GM10847 (cell line): Measurements from ENCODE around the gene CLEC10A.

Experiments used
- POLR2A ChIP-seq: IDR thresholded peaks from 2 replicates; pipeline ENCODE4 v1.6.1; 2011; ENCODE audit not compliant: insufficient read length; ENCODE audit errors: extremely low read depth

Gene CLEC10A

GRCh38 chr17:7110617-7111306 is 30.7 kb upstream of the CLEC10A start:
- TF ChIP-seq POLR2A, result no peak

- TF ChIP-seq POLR2A, result no peak
These were observed 29.6 kb upstream of the CLEC10A start for GRCh38 chr17:7109461-7110322.

GRCh38 chr17:7108981-7109380 is 28.9 kb upstream of the CLEC10A start:
- TF ChIP-seq POLR2A, result no peak

GRCh38 chr17:7108560-7108925 is 28.5 kb upstream of the CLEC10A start:
- TF ChIP-seq POLR2A, result no peak

- no peak for TF ChIP-seq POLR2A
These were observed 27.9 kb upstream of the CLEC10A start for GRCh38 chr17:7107795-7108559.

GRCh38 chr17:7107012-7107754 is 27.1 kb upstream of the CLEC10A start:
- TF ChIP-seq POLR2A, result no peak

- TF ChIP-seq POLR2A, result no peak
These were observed 22.4 kb upstream of the CLEC10A start for GRCh38 chr17:7102421-7102820.

- TF ChIP-seq POLR2A, result no peak
These were observed 21.5 kb upstream of the CLEC10A start for GRCh38 chr17:7101531-7101930.

- no peak for TF ChIP-seq POLR2A
These were observed 18.9 kb upstream of the CLEC10A start for GRCh38 chr17:7098802-7099459.

GRCh38 chr17:7097940-7098339 is 17.9 kb upstream of the CLEC10A start:
- TF ChIP-seq POLR2A, result no peak

- TF ChIP-seq POLR2A, result no peak
These were observed 15.6 kb upstream of the CLEC10A start for GRCh38 chr17:7095625-7096024.

GRCh38 chr17:7094652-7095019 is 14.6 kb upstream of the CLEC10A start:
- no peak for TF ChIP-seq POLR2A

GRCh38 chr17:7084088-7084487 is 4.0 kb upstream of the CLEC10A start:
- no peak for TF ChIP-seq POLR2A

- no peak for TF ChIP-seq POLR2A
These were observed 3.5 kb upstream of the CLEC10A start for GRCh38 chr17:7083592-7083991.
